MCF 10A (cell line): ENCODE data around the gene SLC36A4. TPM values are rescaled to one million over a fixed set of nuclear protein-coding genes. Genes with fewer than 3 reads are reported as not detected.

Experiments
- BruUV-seq: library from RNA; stranded (reverse); fragments of 400-500 nt; replicated peaks from 2 replicates; lab custom pipeline; 2021; lab: Mats Ljungman, UMichigan
- CTCF ChIA-PET: fragments of 300-600 bp; sonication (Branson Sonifier 250); formaldehyde crosslinking; extraction: SDS; loops from one replicate; lab custom pipeline; 2021; ENCODE audit warnings: antibody characterized with exemption, inconsistent platforms; lab: Yijun Ruan, JAX
- POLR2A ChIA-PET: fragments of 300-600, 350-650 bp; sonication (Branson Sonifier 250); formaldehyde crosslinking; extraction: SDS; loops from one replicate; lab custom pipeline; 2020; ENCODE audit warnings: antibody characterized with exemption, inconsistent platforms; lab: Yijun Ruan, JAX
- DNase-seq: peaks from one replicate; pipeline ENCODE4 v3.0.0-alpha.2; 2018; ENCODE audit not compliant: unreplicated experiment
- H3K27ac Mint-ChIP-seq: one replicate; pipeline ENCODE4 v1.8.0; 2022; ENCODE audit warnings: mild to moderate bottlenecking, low read depth, mixed read lengths; ENCODE audit not compliant: unreplicated experiment
- H3K27me3 Mint-ChIP-seq: one replicate; pipeline ENCODE4 v1.8.0; 2022; ENCODE audit warnings: mixed read lengths; ENCODE audit not compliant: insufficient read depth, unreplicated experiment
- H3K36me3 Mint-ChIP-seq: one replicate; pipeline ENCODE4 v1.8.0; 2022; ENCODE audit warnings: mild to moderate bottlenecking, moderate library complexity, mixed read lengths; ENCODE audit not compliant: insufficient read depth, unreplicated experiment
- H3K4me1 Mint-ChIP-seq: one replicate; pipeline ENCODE4 v1.8.0; 2022; ENCODE audit warnings: mixed read lengths; ENCODE audit not compliant: insufficient read depth, unreplicated experiment
- H3K4me3 Mint-ChIP-seq: one replicate; pipeline ENCODE4 v1.8.0; 2022; ENCODE audit warnings: mild to moderate bottlenecking, moderate library complexity, mixed read lengths; ENCODE audit not compliant: unreplicated experiment
- H3K9me3 Mint-ChIP-seq: one replicate; pipeline ENCODE4 v1.8.0; 2022; ENCODE audit warnings: mixed read lengths; ENCODE audit not compliant: unreplicated experiment
- intact Hi-C: fragments of 100-400 bp; cut with micrococcal nuclease; formaldehyde crosslinking; loops from 2 replicates; pipeline ENCODE4 v1.14.1; 2022
- total RNA-seq: library from RNA; stranded (reverse); gene quantifications from 2 replicates; pipeline ENCODE4 v1.2.3, GENCODE V29; 2022
- TF ChIP-seq, protein P1 (sequence below): fragments of 200-600 bp; IDR thresholded peaks from one replicate; pipeline ENCODE4 v1.8.0; 2022; ENCODE audit warnings: antibody characterized with exemption, mild to moderate bottlenecking; ENCODE audit not compliant: unreplicated experiment

The SLC36A4 gene
- total RNA-seq, 1 experiment from 2014 or later = 30.1 TPM

DNA sequence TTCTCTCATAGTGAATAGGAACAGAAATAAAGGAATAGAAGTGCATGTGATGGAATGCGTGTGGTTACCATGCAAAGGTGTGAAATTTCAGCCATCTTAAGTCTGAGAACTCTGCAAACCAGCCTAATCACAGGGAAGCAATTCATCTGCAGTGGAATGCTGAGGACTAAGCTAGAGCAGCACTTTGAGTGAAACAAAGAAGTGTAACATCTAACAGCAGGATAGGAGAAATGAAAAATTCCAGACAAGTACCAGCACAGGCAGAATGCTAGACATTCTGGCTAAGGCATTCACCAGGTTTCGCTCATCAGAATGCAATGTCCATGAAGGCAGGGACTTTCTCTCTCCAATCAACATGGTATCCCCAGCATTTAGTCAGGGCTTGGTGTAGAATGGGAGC is 41.2 kb upstream of the SLC36A4 start:
- H3K27ac Mint-ChIP-seq = no peak overlapping the region
- CTCF ChIA-PET = interaction anchor here (0.6 to 6.3 kb wide), 8 partner anchors 11 to 417 kb away, joined by 3 to 226 read pairs (median 8); partner anchors contain the start of gene SMCO4

DNA sequence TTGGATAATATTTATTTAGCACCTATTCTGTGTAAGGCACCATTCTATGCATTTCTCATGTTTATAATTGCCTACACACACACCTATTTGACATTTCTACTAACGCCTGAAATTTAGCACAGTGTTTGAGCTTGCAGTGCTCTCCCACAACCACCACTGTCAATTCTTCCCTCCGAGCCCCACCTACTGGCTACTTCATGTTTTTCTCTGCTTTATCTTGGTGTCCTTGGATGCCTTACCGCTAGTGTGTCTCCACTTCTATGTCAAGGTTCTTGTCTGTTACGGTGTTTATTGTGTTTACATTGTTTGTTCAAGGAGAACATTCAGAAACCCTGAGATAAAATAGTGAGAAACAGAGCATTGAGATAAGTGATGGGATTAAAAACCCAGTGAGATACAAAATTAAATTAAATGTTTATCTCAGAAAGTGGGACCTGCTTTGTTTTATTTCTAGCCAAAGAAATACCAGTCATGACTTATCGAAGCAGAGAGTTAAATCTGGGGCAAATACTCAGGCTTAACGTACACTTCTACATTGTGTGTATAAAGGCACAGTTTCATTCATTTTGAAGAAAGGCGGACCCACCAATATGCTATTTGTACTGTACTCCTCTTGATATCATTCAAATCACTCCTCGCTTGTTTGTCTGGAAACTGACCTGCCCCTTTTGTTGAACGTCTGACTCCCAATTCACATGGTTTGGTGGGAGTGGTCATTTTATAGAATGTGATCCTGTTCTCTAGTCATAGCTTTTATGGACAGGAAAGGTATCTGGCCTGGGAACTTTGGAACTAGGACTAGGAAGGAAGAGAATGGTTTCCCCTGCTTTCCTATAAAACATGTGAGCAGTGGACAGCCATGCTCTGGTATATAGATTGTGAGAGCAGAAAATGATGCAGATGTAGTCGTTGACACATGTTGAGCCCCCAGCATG is 39.2 kb upstream of the SLC36A4 start:
- ChIA-PET CTCF (interaction anchor here (0.6 to 6.3 kb wide), 28 partner anchors 11 to 1594 kb away, joined by 3 to 226 read pairs (median 5); partner anchors contain the start of gene SMCO4), POLR2A (no interaction called here)
- TF ChIP-seq, protein P1, sequence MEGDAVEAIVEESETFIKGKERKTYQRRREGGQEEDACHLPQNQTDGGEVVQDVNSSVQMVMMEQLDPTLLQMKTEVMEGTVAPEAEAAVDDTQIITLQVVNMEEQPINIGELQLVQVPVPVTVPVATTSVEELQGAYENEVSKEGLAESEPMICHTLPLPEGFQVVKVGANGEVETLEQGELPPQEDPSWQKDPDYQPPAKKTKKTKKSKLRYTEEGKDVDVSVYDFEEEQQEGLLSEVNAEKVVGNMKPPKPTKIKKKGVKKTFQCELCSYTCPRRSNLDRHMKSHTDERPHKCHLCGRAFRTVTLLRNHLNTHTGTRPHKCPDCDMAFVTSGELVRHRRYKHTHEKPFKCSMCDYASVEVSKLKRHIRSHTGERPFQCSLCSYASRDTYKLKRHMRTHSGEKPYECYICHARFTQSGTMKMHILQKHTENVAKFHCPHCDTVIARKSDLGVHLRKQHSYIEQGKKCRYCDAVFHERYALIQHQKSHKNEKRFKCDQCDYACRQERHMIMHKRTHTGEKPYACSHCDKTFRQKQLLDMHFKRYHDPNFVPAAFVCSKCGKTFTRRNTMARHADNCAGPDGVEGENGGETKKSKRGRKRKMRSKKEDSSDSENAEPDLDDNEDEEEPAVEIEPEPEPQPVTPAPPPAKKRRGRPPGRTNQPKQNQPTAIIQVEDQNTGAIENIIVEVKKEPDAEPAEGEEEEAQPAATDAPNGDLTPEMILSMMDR = peak; percentile 34
- Mint-ChIP-seq H3K9me3 (no peaks in the 10 kb centered on the region), H3K27me3 (peaks cover 22% of the 10 kb centered on the region), H3K4me1 (no peaks in the 10 kb centered on the region), H3K27ac (no peak overlapping the region), H3K36me3 (no peaks in the 10 kb centered on the region), H3K4me3 (no peak overlapping the region)
- peak; percentile 63 for DNase-seq
- BruUV-seq = no TSS peak
- intact Hi-C loops = no loop called here

More for the DNA sequence above, 41.2 kb upstream of the SLC36A4 start:
- no TSS peak for BruUV-seq
- H3K27me3 Mint-ChIP-seq = peaks cover 11% of the 10 kb centered on the region
- POLR2A ChIA-PET = interaction anchor here (0.6 kb wide), 1 partner anchor 285 kb away, joined by 3 read pairs; no protein-coding TSS in a partner anchor
- intact Hi-C loops = no loop called here
- H3K4me3 Mint-ChIP-seq = no peak overlapping the region
- no peak for DNase-seq
- no peaks in the 10 kb centered on the region for H3K4me1 Mint-ChIP-seq
- TF ChIP-seq, protein P1 = no peak
- H3K9me3 Mint-ChIP-seq = no peaks in the 10 kb centered on the region
- H3K36me3 Mint-ChIP-seq = no peaks in the 10 kb centered on the region

DNA sequence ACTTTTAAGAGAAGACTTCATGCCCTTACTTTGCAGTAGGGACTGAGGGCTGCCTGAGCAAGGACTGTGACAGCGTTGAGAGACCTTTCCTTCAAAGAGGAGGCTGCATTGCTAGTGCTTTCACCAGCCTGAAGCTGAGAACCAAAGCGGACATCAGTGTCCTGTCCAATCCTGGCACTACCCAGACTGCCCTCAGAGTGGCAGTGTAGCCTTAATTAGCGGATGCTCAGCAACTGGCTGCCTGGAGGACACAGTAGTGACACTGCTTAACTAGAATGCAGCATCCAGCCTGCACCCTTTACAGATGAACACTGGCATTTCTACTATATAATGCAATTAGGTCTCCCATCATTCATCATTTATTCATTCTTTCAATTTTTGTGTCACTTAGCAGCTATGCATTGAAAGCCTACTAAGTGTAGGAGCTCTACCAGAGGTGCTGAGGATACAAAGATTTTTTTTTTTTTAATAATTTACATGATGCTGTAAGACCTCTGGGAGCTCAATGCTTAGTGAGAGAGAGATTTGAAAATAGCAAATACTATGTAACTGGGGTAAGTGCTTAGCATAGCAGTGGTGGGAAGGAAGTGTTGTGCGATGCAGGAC is 36.9 kb upstream of the SLC36A4 start:
- intact Hi-C loops = loop anchor here (1.0 to 5.0 kb wide), 7 partner anchors 309 to 1268 kb away; partner anchors contain the start of genes MED17 and SMCO4
- Mint-ChIP-seq H3K27ac (no peak overlapping the region), H3K4me1 (no peaks in the 10 kb centered on the region), H3K4me3 (no peak overlapping the region), H3K9me3 (no peaks in the 10 kb centered on the region), H3K36me3 (no peaks in the 10 kb centered on the region), H3K27me3 (peaks cover 22% of the 10 kb centered on the region)
- no TSS peak for BruUV-seq
- CTCF ChIA-PET = interaction anchor here (0.6 to 6.3 kb wide), 68 partner anchors 10 to 1106 kb away, joined by 3 to 226 read pairs (median 4); partner anchors contain the start of genes CEP295, SLC36A4 and SMCO4
- TF ChIP-seq, protein P1 = peak; percentile 91
- peak; percentile 80 for DNase-seq
- POLR2A ChIA-PET = interaction anchor here (0.6 to 1.6 kb wide), 4 partner anchors 303 to 483 kb away, joined by 3 to 5 read pairs (median 4); no protein-coding TSS in a partner anchor

DNA sequence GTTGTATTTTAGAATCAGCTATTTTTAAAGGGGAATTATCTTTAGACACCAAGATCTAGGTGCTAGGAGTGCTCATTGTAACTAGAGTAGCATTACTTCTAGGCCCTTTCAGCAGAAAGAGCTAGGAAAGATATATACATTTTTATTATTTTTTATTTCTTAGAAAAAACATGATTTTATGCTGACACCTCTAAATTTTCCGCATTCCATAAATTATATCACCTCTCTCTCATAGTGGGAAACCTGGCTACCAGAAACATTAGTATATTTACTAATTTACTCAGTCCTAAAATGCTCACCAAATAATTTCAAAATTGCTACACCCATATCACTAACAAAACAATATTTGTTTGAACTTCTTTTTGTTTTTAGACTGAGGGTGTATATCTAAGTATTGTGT is 32.1 kb upstream of the SLC36A4 start:
- BruUV-seq = no TSS peak
- Mint-ChIP-seq H3K4me3 (no peak overlapping the region), H3K9me3 (no peaks in the 10 kb centered on the region), H3K27ac (no peak overlapping the region), H3K27me3 (peaks cover 11% of the 10 kb centered on the region), H3K4me1 (no peaks in the 10 kb centered on the region), H3K36me3 (no peaks in the 10 kb centered on the region)
- CTCF ChIA-PET = interaction anchor here (0.6 to 9.4 kb wide), 4 partner anchors 288 to 1275 kb away, joined by 3 to 118 read pairs (median 4); no protein-coding TSS in a partner anchor
- no peak for DNase-seq
- POLR2A ChIA-PET = no interaction called here
- intact Hi-C loops = loop anchor here (5.0 kb wide), 2 partner anchors 667 to 1272 kb away; no protein-coding TSS in a partner anchor
- TF ChIP-seq, protein P1 = no peak
